H9 (cell line): Measurements from ENCODE around the gene TTYH1. TPM values are rescaled to one million over a fixed set of nuclear protein-coding genes. Genes with fewer than 3 reads are reported as not detected.

Experiments used
- DNase-seq: peaks from one replicate; pipeline ENCODE4 v3.0.0-alpha.2; 2017
- H2AFZ ChIP-seq: one replicate; pipeline ENCODE4 v1.6.1; 2013; ENCODE audit warnings: mild to moderate bottlenecking, low read length, control low read depth, moderate library complexity
- H2AK5ac ChIP-seq: 2 replicates; pipeline ENCODE4 v1.6.1; 2013; ENCODE audit warnings: low read length, control low read depth, mixed read lengths; ENCODE audit not compliant: insufficient read length
- H2BK120ac ChIP-seq: one replicate; pipeline ENCODE4 v1.6.1; 2013; ENCODE audit warnings: low read depth, mild to moderate bottlenecking, low read length, control low read depth, inconsistent platforms; ENCODE audit not compliant: poor library complexity, severe bottlenecking
- H2BK12ac ChIP-seq: 2 replicates; pipeline ENCODE4 v1.6.1; 2013; ENCODE audit warnings: low read length, control low read depth, mixed read lengths, low read depth; ENCODE audit not compliant: insufficient read length
- H2BK15ac ChIP-seq: 2 replicates; pipeline ENCODE4 v1.6.1; 2013; ENCODE audit warnings: low read depth, low read length, control low read depth
- H2BK20ac ChIP-seq: one replicate; pipeline ENCODE4 v1.6.1; 2013; ENCODE audit warnings: low read depth, mild to moderate bottlenecking, low read length, control low read depth, inconsistent platforms; ENCODE audit not compliant: poor library complexity, severe bottlenecking
- H2BK5ac ChIP-seq: 2 replicates; pipeline ENCODE4 v1.6.1; 2013; ENCODE audit warnings: low read length, control low read depth, mixed read lengths; ENCODE audit not compliant: insufficient read length
- H3K14ac ChIP-seq: 2 replicates; pipeline ENCODE4 v1.6.1; 2013; ENCODE audit warnings: low read length, control low read depth; ENCODE audit not compliant: insufficient read depth
- H3K18ac ChIP-seq: 2 replicates; pipeline ENCODE4 v1.6.1; 2013; ENCODE audit warnings: low read depth, mild to moderate bottlenecking, mixed read lengths, low read length, control low read depth; ENCODE audit not compliant: insufficient read length
- H3K23ac ChIP-seq: 2 replicates; pipeline ENCODE4 v1.6.1; 2013; ENCODE audit warnings: low read length, control low read depth, mixed read lengths, low read depth; ENCODE audit not compliant: insufficient read length
- H3K23me2 ChIP-seq: 2 replicates; pipeline ENCODE4 v1.6.1; 2013; ENCODE audit warnings: low read depth, mild to moderate bottlenecking, mixed read lengths, low read length, control low read depth; ENCODE audit not compliant: insufficient read length, poor library complexity, severe bottlenecking
- H3K27ac ChIP-seq: 2 replicates; pipeline ENCODE4 v1.5.1; 2013; ENCODE audit warnings: low read length, control low read depth, mixed read lengths, low read depth; ENCODE audit not compliant: insufficient read length
- H3K27me3 ChIP-seq: 2 replicates; pipeline ENCODE4 v1.6.1; 2013; ENCODE audit warnings: low read length, control low read depth, inconsistent platforms; ENCODE audit not compliant: insufficient read depth
- H3K4ac ChIP-seq: 2 replicates; pipeline ENCODE4 v1.6.1; 2013; ENCODE audit warnings: low read depth, mild to moderate bottlenecking, control low read depth, inconsistent platforms, low read length, moderate library complexity
- H3K4me1 ChIP-seq: 2 replicates; pipeline ENCODE4 v1.6.1; 2013; ENCODE audit warnings: low read length, control low read depth, inconsistent platforms; ENCODE audit not compliant: insufficient read depth
- H3K4me2 ChIP-seq: 2 replicates; pipeline ENCODE4 v1.6.1; 2013; ENCODE audit warnings: low read length, control low read depth, mixed read lengths; ENCODE audit not compliant: insufficient read length, insufficient read depth
- H3K56ac ChIP-seq: 2 replicates; pipeline ENCODE4 v1.6.1; 2013; ENCODE audit warnings: low read depth, mild to moderate bottlenecking, mixed read lengths, low read length, control low read depth; ENCODE audit not compliant: insufficient read length
- H3K79me1 ChIP-seq: 2 replicates; pipeline ENCODE4 v1.6.1; 2013; ENCODE audit warnings: low read depth, mild to moderate bottlenecking, moderate library complexity, low read length, control low read depth, inconsistent platforms; ENCODE audit not compliant: insufficient read depth, poor library complexity, severe bottlenecking
- H3K79me2 ChIP-seq: 2 replicates; pipeline ENCODE4 v1.6.1; 2013; ENCODE audit warnings: low read length, control low read depth, inconsistent platforms; ENCODE audit not compliant: insufficient read depth
- H3K9ac ChIP-seq: 2 replicates; pipeline ENCODE4 v1.6.1; 2013; ENCODE audit warnings: low read length, control low read depth, mixed read lengths; ENCODE audit not compliant: insufficient read length; ENCODE audit errors: extremely low read depth
- H3K9me3 ChIP-seq: one replicate; pipeline ENCODE4 v1.6.1; 2013; ENCODE audit warnings: low read depth, low read length, inconsistent platforms; ENCODE audit not compliant: control insufficient read depth
- H3T11ph ChIP-seq: one replicate; pipeline ENCODE4 v1.6.1; 2013; ENCODE audit warnings: mild to moderate bottlenecking, low read length, control low read depth, inconsistent platforms
- H4K20me1 ChIP-seq: one replicate; pipeline ENCODE4 v1.6.1; 2013; ENCODE audit not compliant: control insufficient read depth, insufficient read length, insufficient read depth
- H4K5ac ChIP-seq: 2 replicates; pipeline ENCODE4 v1.6.1; 2013; ENCODE audit warnings: low read depth, mild to moderate bottlenecking, mixed read lengths, low read length, control low read depth; ENCODE audit not compliant: insufficient read length
- H4K8ac ChIP-seq: replicated peaks from 2 replicates; pipeline ENCODE4 v1.6.1; 2013; ENCODE audit warnings: low read length, control low read depth, mixed read lengths, low read depth; ENCODE audit not compliant: insufficient read length
- H4K91ac ChIP-seq: 2 replicates; pipeline ENCODE4 v1.6.1; 2013; ENCODE audit warnings: low read depth, mild to moderate bottlenecking, moderate library complexity, mixed read lengths, low read length, control low read depth; ENCODE audit not compliant: insufficient read length
- H3K27ac Mint-ChIP-seq, 3 experiments: 2 replicates in 2 of 3; 3 replicates in 1 of 3; pipeline ENCODE4 v1.8.0; 2020 to 2021; ENCODE audit warnings: mixed read lengths in 3 of 3, mild to moderate bottlenecking in 1 of 3, moderate library complexity in 1 of 3
- H3K27me3 Mint-ChIP-seq: 2 replicates; pipeline ENCODE4 v1.8.0; 2021; ENCODE audit warnings: low read depth, mild to moderate bottlenecking, moderate library complexity, mixed read lengths
- H3K36me3 Mint-ChIP-seq, 3 experiments: 2 replicates in 2 of 3; 3 replicates in 1 of 3; pipeline ENCODE4 v1.8.0; 2020 to 2021; ENCODE audit warnings: low read depth in 3 of 3, mixed read lengths in 3 of 3; ENCODE audit not compliant: insufficient read depth in 1 of 3
- H3K4me1 Mint-ChIP-seq, 2 experiments: 2 replicates each; pipeline ENCODE4 v1.8.0; 2020; ENCODE audit warnings: mixed read lengths in 2 of 2
- H3K4me3 Mint-ChIP-seq, 2 experiments: 2 replicates in 1 of 2; 3 replicates in 1 of 2; pipeline ENCODE4 v1.8.0; 2020 to 2021; ENCODE audit warnings: mild to moderate bottlenecking in 2 of 2, mixed read lengths in 2 of 2, moderate library complexity in 1 of 2
- H3K9me3 Mint-ChIP-seq, 2 experiments: 2 replicates in 1 of 2; 3 replicates in 1 of 2; pipeline ENCODE4 v1.8.0; 2020; ENCODE audit warnings: mild to moderate bottlenecking in 2 of 2, mixed read lengths in 2 of 2, moderate library complexity in 1 of 2
- WGBS: extraction: QIAGEN DNeasy Blood & Tissue Kit; methylation state at CpG from one replicate; pipeline ENCODE4 v1.1.7; 2013; ENCODE audit warnings: missing lambda C conversion rate, low lambda C conversion rate, mixed read lengths; ENCODE audit not compliant: insufficient read length; ENCODE audit errors: extremely low coverage; 5-methylcytosine and 5-hydroxymethylcytosine counted together
- total RNA-seq: library from RNA; stranded (reverse); gene quantifications from 2 replicates; pipeline ENCODE4 v1.2.1, GENCODE V29; 2021
- TF ChIP-seq, protein P1 (sequence below): fragments of 200-600 bp; sonication (generic); conservative IDR thresholded peaks from 3 replicates; pipeline ENCODE4 v1.8.0; 2021; ENCODE audit warnings: antibody characterized with exemption, mild to moderate bottlenecking

TTYH1 gene
- total RNA-seq, 1 experiment from 2014 or later: 47.1 TPM

DNA sequence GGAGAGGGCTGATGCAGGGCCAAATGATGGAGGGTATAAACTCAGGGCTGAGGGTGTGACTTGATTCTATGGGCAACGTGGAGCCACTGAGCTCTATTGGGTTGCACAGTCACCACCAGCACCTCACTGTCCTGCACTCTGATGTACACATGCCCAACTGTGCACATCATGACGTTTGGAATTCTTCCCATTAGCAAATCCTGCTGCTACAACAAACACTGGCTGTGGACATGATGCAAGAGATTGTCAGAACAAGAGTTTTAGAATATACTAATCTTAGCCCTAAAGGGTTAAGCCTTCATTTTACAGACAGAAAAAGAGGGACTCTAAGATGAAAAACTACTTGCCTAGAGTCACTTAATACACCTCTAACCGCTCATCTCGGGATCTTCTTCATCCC lies 2.4 kb upstream of the TTYH1 start:
- Histone ChIP-seq H3K23me2 (peaks cover 12% of the 10 kb centered on the region), H4K20me1 (no peaks in the 10 kb centered on the region), H4K8ac (no peak overlapping the region), H3K4me2 (no peak overlapping the region), H2BK20ac (no peak overlapping the region), H2BK120ac (no peak overlapping the region), H2BK12ac (no peak overlapping the region), H3K14ac (no peak overlapping the region), H2BK5ac (no peak overlapping the region), H2AK5ac (no peak overlapping the region), H3K23ac (no peak overlapping the region), H3K79me2 (no peaks in the 10 kb centered on the region), H3K9me3 (no peaks in the 10 kb centered on the region), H3K79me1 (no peaks in the 10 kb centered on the region), H2BK15ac (no peak overlapping the region), H4K5ac (no peak overlapping the region), H3T11ph (no peak overlapping the region), H3K4ac (no peak overlapping the region), H3K56ac (no peak overlapping the region), H3K18ac (no peak overlapping the region), H3K27me3 (peaks cover 12% of the 10 kb centered on the region; the same call in 1 of the 2 replicates), H2AFZ (no peak overlapping the region), H4K91ac (no peak overlapping the region), H3K4me1 (no peaks in the 10 kb centered on the region; the same call in 1 of the 2 replicates), H3K9ac (no peak overlapping the region), H3K27ac (no peak overlapping the region)
- no peak overlapping the region; a peak in 1 of 5 replicates for H3K4me3 Mint-ChIP-seq
- H3K36me3 Mint-ChIP-seq: peaks cover 14 to 25% (median 14%) of the 10 kb centered on the region in 3 experiments
- WGBS: no CpG with 5 or more reads among the region's 4 CpGs
- no peak for DNase-seq
- no peak overlapping the region for H3K27ac Mint-ChIP-seq
- peaks cover 81% of the 10 kb centered on the region for H3K27me3 Mint-ChIP-seq
- TF ChIP-seq, protein P1, sequence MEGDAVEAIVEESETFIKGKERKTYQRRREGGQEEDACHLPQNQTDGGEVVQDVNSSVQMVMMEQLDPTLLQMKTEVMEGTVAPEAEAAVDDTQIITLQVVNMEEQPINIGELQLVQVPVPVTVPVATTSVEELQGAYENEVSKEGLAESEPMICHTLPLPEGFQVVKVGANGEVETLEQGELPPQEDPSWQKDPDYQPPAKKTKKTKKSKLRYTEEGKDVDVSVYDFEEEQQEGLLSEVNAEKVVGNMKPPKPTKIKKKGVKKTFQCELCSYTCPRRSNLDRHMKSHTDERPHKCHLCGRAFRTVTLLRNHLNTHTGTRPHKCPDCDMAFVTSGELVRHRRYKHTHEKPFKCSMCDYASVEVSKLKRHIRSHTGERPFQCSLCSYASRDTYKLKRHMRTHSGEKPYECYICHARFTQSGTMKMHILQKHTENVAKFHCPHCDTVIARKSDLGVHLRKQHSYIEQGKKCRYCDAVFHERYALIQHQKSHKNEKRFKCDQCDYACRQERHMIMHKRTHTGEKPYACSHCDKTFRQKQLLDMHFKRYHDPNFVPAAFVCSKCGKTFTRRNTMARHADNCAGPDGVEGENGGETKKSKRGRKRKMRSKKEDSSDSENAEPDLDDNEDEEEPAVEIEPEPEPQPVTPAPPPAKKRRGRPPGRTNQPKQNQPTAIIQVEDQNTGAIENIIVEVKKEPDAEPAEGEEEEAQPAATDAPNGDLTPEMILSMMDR: no peak
- H3K4me1 Mint-ChIP-seq: peaks cover 19 to 20% of the 10 kb centered on the region in 2 experiments
- H3K9me3 Mint-ChIP-seq: peaks cover 24 to 47% of the 10 kb centered on the region in 2 experiments
